HG03159 (cell line): ENCODE data around the gene S100A16.
"Not testable (repeated sequence)": the region's sequence is repeated elsewhere in the genome, so short reads cannot be mapped to it uniquely, and the experiment has no call there.

Experiments used
- ATAC-seq: cut with Tn5 transposase; IDR thresholded peaks from one replicate; pipeline ENCODE4 v1.9.1; 2021; ENCODE audit warnings: mild to moderate bottlenecking, moderate library complexity; ENCODE audit not compliant: unreplicated experiment

S100A16 gene

GRCh38 chr1:153588033-153588432 is 24.9 kb downstream of the S100A16 start:
- ATAC-seq = not testable (repeated sequence)

- ATAC-seq = no peak
Measured at GRCh38 chr1:153587314-153587713, 25.6 kb downstream of the S100A16 start.

GRCh38 chr1:153586347-153586746 is 26.6 kb downstream of the S100A16 start:
- no peak for ATAC-seq

- ATAC-seq = no peak
Measured at GRCh38 chr1:153585006-153585405, 27.9 kb downstream of the S100A16 start.

GRCh38 chr1:153583976-153584375 is 29.0 kb downstream of the S100A16 start:
- no peak for ATAC-seq

GRCh38 chr1:153583514-153583913 is 29.4 kb downstream of the S100A16 start:
- not testable (repeated sequence) for ATAC-seq

- not testable (repeated sequence) for ATAC-seq
Measured at GRCh38 chr1:153582836-153583235, 30.1 kb downstream of the S100A16 start.

GRCh38 chr1:153578936-153579335 is 34.0 kb downstream of the S100A16 start:
- ATAC-seq = no peak

- ATAC-seq = no peak
Measured at GRCh38 chr1:153578490-153578889, 34.4 kb downstream of the S100A16 start.

- no peak for ATAC-seq
Measured at GRCh38 chr1:153577624-153578051, 35.3 kb downstream of the S100A16 start.

GRCh38 chr1:153577138-153577537 is 35.8 kb downstream of the S100A16 start:
- no peak for ATAC-seq

GRCh38 chr1:153575497-153575896 is 37.4 kb downstream of the S100A16 start:
- ATAC-seq = not testable (repeated sequence)

- not testable (repeated sequence) for ATAC-seq
Measured at GRCh38 chr1:153575081-153575491, 37.9 kb downstream of the S100A16 start.

- no peak for ATAC-seq
Measured at GRCh38 chr1:153573351-153573750, 39.6 kb downstream of the S100A16 start.

- no peak for ATAC-seq
Measured at GRCh38 chr1:153572569-153573015, 40.3 kb downstream of the S100A16 start.

GRCh38 chr1:153571706-153572105 is 41.2 kb downstream of the S100A16 start:
- ATAC-seq = no peak

- no peak for ATAC-seq
Measured at GRCh38 chr1:153570874-153571273, 42.1 kb downstream of the S100A16 start.

- ATAC-seq = no peak
Measured at GRCh38 chr1:153569465-153569864, 43.5 kb downstream of the S100A16 start.

- no peak for ATAC-seq
Measured at GRCh38 chr1:153568367-153569099, 44.4 kb downstream of the S100A16 start.

- no peak for ATAC-seq
Measured at GRCh38 chr1:153567621-153568366, 45.1 kb downstream of the S100A16 start.

GRCh38 chr1:153566414-153567371 is 46.2 kb downstream of the S100A16 start:
- no peak for ATAC-seq
